WERI-Rb-1 (cell line): ENCODE data around the gene CDKN1C.
A peak's percentile ranks its signal among the peaks of the same experiment; 100 is the strongest.

Source experiments
- DNase-seq: peaks from one replicate; pipeline ENCODE4 v3.0.0-alpha.2; 2020
- H3K27ac ChIP-seq: fragments of 250-450 bp; sonication (Bioruptor Pico); 2 replicates; pipeline ENCODE4 v1.5.1; 2020; ENCODE audit warnings: mild to moderate bottlenecking, moderate library complexity
- H3K27me3 ChIP-seq: fragments of 250-450 bp; sonication (Bioruptor Pico); 2 replicates; pipeline ENCODE4 v1.5.1; 2021; ENCODE audit warnings: mild to moderate bottlenecking, low read depth, moderate library complexity; ENCODE audit not compliant: insufficient read depth, severe bottlenecking
- H3K36me3 ChIP-seq: fragments of 250-450 bp; sonication (Bioruptor Pico); 2 replicates; pipeline ENCODE4 v1.5.1; 2020; ENCODE audit warnings: mild to moderate bottlenecking, moderate library complexity
- H3K4me3 ChIP-seq: 2 replicates; pipeline ENCODE4 v1.5.1; 2011; ENCODE audit warnings: low read depth, mild to moderate bottlenecking, control low read depth, low read length
- H3K9me3 ChIP-seq: fragments of 250-450 bp; sonication (Bioruptor Pico); 2 replicates; pipeline ENCODE4 v1.5.1; 2021; ENCODE audit warnings: mild to moderate bottlenecking, moderate library complexity; ENCODE audit not compliant: severe bottlenecking
- CTCF ChIP-seq: IDR thresholded peaks from 2 replicates; pipeline ENCODE4 v1.5.1; 2011; ENCODE audit warnings: low read depth, mild to moderate bottlenecking, control low read depth, inconsistent platforms, low read length

Gene CDKN1C

GRCh38 chr11:2928605-2929530, 43.3 kb upstream of the CDKN1C start, which contains the start of gene PHLDA2:
TSS of gene PHLDA2 (minus strand) at chr11:2929420. CDS start at chr11:2929364, 56 bp downstream.
- TF ChIP-seq CTCF: no peak
- peak within 1 kb of the TSS; percentile 49 for H3K4me3 ChIP-seq
- no peaks in the 10 kb centered on the region for H3K9me3 ChIP-seq
- peaks cover 40% of the 10 kb centered on the region for H3K27me3 ChIP-seq
- no peak within 1 kb of the TSS for H3K27ac ChIP-seq
- no peaks in the 10 kb centered on the region for H3K36me3 ChIP-seq
- peak; percentile 37 for DNase-seq

- H3K4me3 ChIP-seq: no peak overlapping the region
- DNase-seq: no peak
- no peaks in the 10 kb centered on the region for H3K9me3 ChIP-seq
- TF ChIP-seq CTCF: no peak
- no peak overlapping the region for H3K27ac ChIP-seq
- H3K36me3 ChIP-seq: no peaks in the 10 kb centered on the region
- H3K27me3 ChIP-seq: peaks cover 40% of the 10 kb centered on the region
Measured at GRCh38 chr11:2927851-2928604, 42.5 kb upstream of the CDKN1C start.

- Histone ChIP-seq H3K27ac (no peak overlapping the region), H3K27me3 (peaks cover 40% of the 10 kb centered on the region), H3K4me3 (no peak overlapping the region), H3K9me3 (no peaks in the 10 kb centered on the region), H3K36me3 (no peaks in the 10 kb centered on the region)
- DNase-seq: no peak
- TF ChIP-seq CTCF: no peak
Measured at GRCh38 chr11:2927121-2927800, 41.7 kb upstream of the CDKN1C start.

GRCh38 chr11:2926611-2927051, 41.1 kb upstream of the CDKN1C start:
- Histone ChIP-seq H3K4me3 (no peak overlapping the region), H3K36me3 (no peaks in the 10 kb centered on the region), H3K27ac (no peak overlapping the region), H3K9me3 (no peaks in the 10 kb centered on the region), H3K27me3 (peaks cover 40% of the 10 kb centered on the region)
- no peak for DNase-seq
- TF ChIP-seq CTCF: no peak

- H3K4me3 ChIP-seq: no peak overlapping the region
- H3K9me3 ChIP-seq: no peaks in the 10 kb centered on the region
- no peak overlapping the region for H3K27ac ChIP-seq
- no peaks in the 10 kb centered on the region for H3K36me3 ChIP-seq
- TF ChIP-seq CTCF: no peak
- DNase-seq: no peak
- peaks cover 29% of the 10 kb centered on the region for H3K27me3 ChIP-seq
Measured at GRCh38 chr11:2924821-2925675, 39.5 kb upstream of the CDKN1C start.
